ENCODE results near the gene RAB5IF. TPM values are rescaled to one million over a fixed set of nuclear protein-coding genes. Genes with fewer than 3 reads are reported as not detected.

RAB5IF gene
- total RNA-seq, 5 donors from 2014 or later (not counting 1 experiment from before 2014, with no cell fraction given): 53.6 to 72.2 (median 59.9) TPM

DNA sequence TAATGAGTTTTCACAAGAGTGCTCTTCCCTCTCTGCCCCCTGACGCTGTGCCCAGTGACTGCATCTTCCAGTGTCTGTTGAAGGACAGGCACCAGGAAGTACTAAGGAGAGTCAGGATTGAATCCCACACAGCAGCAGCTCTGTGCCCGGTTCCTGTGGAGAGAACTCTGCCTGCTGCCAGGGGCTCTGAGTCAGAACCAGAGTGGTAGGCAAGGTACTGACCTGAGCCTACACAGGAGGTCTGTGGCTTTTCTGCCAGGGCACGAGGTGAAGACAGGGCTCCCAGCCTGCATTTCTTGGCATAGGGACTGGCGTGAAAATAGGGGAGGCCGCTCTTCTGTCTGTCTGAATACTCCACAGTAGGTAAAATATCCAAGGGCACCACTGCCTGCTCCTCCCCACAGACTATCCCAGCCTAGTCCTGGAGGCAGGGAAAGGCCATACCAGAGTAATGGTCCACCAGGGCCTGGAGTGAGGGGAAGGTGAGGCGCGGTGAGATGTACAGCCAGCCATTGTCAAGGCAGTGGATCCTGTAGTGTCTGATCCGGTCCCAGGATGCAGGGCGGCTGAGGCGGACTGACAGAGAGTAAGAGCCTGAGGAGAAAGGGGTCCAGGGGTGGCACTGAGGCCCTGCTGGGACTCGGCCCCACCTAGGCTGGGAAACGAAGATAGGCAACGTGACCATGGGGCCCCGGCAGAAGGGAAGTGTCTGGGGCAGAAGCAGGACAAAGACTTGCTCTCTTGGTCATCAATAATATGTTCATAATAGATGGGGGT is 9.4 kb downstream of the RAB5IF start:
- CTCF ChIA-PET: no interaction called here
- peaks cover 11 to 25% (median 12%) of the 10 kb centered on the region in 3 donors for H3K4me1 Mint-ChIP-seq
- H3K4me1 ChIP-seq (ENCODE audit: control insufficient read depth in 1 of 2, extremely low read depth in 1 of 2, insufficient read depth in 2 of 2, low read length in 2 of 2): peaks cover 0 to 9% of the 10 kb centered on the region in 2 experiments
- ATAC-seq (replicated peaks in 1 of 4): no peak
- no peak for DNase-seq
- H3K27ac ChIP-seq (ENCODE audit: low read length): no peak overlapping the region
- H3K9me3 Mint-ChIP-seq: no peaks in the 10 kb centered on the region
- H3K27me3 ChIP-seq (replicated peaks in 1 of 2; ENCODE audit: control insufficient read depth in 2 of 2, extremely low read depth in 1 of 2, insufficient read depth in 2 of 2, low read length in 1 of 2): no peaks in the 10 kb centered on the region
- peaks cover 25% of the 10 kb centered on the region for H3K36me3 Mint-ChIP-seq
- 86% methylated on average over 9 of the region's 14 CpGs for WGBS (ENCODE audit: insufficient coverage)
- no peaks in the 10 kb centered on the region for H3K27me3 Mint-ChIP-seq
- H3K27ac Mint-ChIP-seq: peak overlapping the region; percentile 21 to 69
- POLR2A ChIA-PET: interaction anchor here (0.5 to 1.0 kb wide), 3 partner anchors 22 to 1222 kb away, joined by 3 to 12 read pairs (median 4); partner anchors contain the start of gene SLA2 (in 1 of the 2)
- no peak overlapping the region for H3K4me3 Mint-ChIP-seq
- H3K9me3 ChIP-seq: no peaks in the 10 kb centered on the region
- H3K36me3 ChIP-seq (ENCODE audit: control insufficient read depth in 2 of 2, extremely low read depth in 1 of 2, insufficient read depth in 1 of 2, low read length in 1 of 2): peaks cover 8 to 58% of the 10 kb centered on the region in 2 donors
- no peak overlapping the region for H3K4me3 ChIP-seq (ENCODE audit: control insufficient read depth in 1 of 2, extremely low read depth in 1 of 2, low read length in 1 of 2)

- no peaks in the 10 kb centered on the region for H3K9me3 Mint-ChIP-seq
- peaks cover 11 to 29% of the 10 kb centered on the region in 2 donors for H3K36me3 ChIP-seq (ENCODE audit: control insufficient read depth in 2 of 2, extremely low read depth in 1 of 2, insufficient read depth in 1 of 2, low read length in 1 of 2)
- WGBS (ENCODE audit: insufficient coverage): 98% methylated on average over 5 of the region's 5 CpGs
- DNase-seq (no peak), ATAC-seq (replicated peaks in 1 of 4) (no peak)
- peaks cover 23% of the 10 kb centered on the region for H3K36me3 Mint-ChIP-seq
- no peaks in the 10 kb centered on the region for H3K27me3 Mint-ChIP-seq
- H3K4me1 ChIP-seq (ENCODE audit: control insufficient read depth in 1 of 2, extremely low read depth in 1 of 2, insufficient read depth in 2 of 2, low read length in 2 of 2): peaks cover 2 to 11% of the 10 kb centered on the region in 2 experiments
- H3K27ac Mint-ChIP-seq: peak overlapping the region; percentile 50 to 72
- no peak overlapping the region for H3K4me3 Mint-ChIP-seq
- ChIA-PET CTCF (no interaction called here), POLR2A (no interaction called here)
- no peaks in the 10 kb centered on the region for H3K9me3 ChIP-seq
- no peak overlapping the region for H3K27ac ChIP-seq (ENCODE audit: low read length)
- H3K4me3 ChIP-seq (ENCODE audit: control insufficient read depth in 1 of 2, extremely low read depth in 1 of 2, low read length in 1 of 2): no peak overlapping the region
- peaks cover 27 to 34% (median 29%) of the 10 kb centered on the region in 3 donors for H3K4me1 Mint-ChIP-seq
- H3K27me3 ChIP-seq (replicated peaks in 1 of 2; ENCODE audit: control insufficient read depth in 2 of 2, extremely low read depth in 1 of 2, insufficient read depth in 2 of 2, low read length in 1 of 2): no peaks in the 10 kb centered on the region
These were observed 15.3 kb downstream of the RAB5IF start for GRCh38 chr20:36620917-36621316.

DNA sequence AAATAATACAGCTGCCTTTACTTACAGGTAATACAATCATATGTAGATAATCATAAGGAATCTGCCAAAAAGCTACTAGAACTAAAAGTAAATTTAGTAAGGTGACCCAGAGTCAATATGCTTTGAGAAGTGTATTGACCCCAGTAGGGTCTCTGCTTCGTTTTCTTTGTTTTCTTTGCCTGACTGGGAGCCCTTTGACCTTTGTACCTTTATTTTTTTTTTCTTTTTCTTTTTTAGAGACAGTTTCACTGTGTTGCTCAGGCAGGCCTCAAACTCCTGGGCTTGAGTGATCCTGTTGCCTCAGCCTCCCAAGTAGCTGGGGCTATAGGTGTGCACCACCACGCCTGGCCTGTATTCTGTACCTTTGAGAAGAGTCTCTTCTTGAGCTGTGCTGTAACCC is 17.9 kb downstream of the RAB5IF start:
- no peak for ATAC-seq (replicated peaks in 1 of 4)
- no peaks in the 10 kb centered on the region for H3K9me3 ChIP-seq

DNA sequence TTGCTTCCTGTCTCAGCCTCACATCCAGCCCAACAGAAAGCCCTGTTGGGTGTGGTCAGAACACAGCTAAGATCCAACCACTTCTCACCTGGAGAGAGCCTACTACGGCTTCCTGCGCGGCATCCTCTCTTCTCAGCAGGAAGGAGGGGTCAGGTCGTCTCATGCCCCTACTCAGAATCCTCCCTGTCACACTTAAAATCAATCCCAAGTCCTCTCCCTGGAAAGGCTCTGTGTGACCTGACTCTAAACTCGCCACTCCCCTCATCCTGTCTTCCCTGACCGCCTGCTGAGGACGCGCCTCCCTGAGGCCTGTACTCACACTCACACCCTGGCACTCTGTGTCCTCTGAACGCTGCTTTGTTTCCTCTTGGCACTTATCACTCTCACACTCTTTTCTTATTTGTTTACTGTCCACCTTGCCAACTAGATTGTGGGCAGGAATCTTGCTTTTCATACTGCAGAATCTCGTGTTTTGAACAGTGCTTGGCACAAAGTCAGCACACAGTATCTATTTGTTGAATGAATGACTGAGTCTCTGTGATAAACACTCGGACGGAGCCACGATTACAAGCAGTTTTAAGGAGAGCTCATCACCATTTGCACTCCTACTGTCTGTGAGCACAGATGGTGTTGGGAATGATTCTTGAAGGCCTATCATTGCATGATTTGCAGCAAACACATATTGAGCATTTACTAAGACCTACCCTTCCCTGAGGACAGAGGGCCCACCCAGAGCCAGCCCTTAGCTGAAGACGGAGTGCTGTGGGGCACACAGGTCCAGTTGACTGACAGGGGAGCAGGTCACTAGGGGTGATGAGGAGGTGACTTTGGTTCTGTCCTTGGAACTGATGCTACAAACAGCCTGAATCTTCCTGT is 18.7 kb downstream of the RAB5IF start:
- Histone ChIP-seq H3K36me3 (ENCODE audit: control insufficient read depth in 2 of 2, extremely low read depth in 1 of 2, insufficient read depth in 1 of 2, low read length in 1 of 2) (peaks cover 13 to 57% of the 10 kb centered on the region in 2 donors), H3K27ac (ENCODE audit: low read length) (peak overlapping the region; percentile 32), H3K27me3 (replicated peaks in 1 of 2; ENCODE audit: control insufficient read depth in 2 of 2, extremely low read depth in 1 of 2, insufficient read depth in 2 of 2, low read length in 1 of 2) (no peaks in the 10 kb centered on the region), H3K4me3 (ENCODE audit: control insufficient read depth in 1 of 2, extremely low read depth in 1 of 2, low read length in 1 of 2) (no peak overlapping the region), H3K9me3 (no peaks in the 10 kb centered on the region), H3K4me1 (ENCODE audit: control insufficient read depth in 1 of 2, extremely low read depth in 1 of 2, insufficient read depth in 2 of 2, low read length in 2 of 2) (peaks cover 2 to 36% of the 10 kb centered on the region in 2 experiments)
- peaks cover 40% of the 10 kb centered on the region for H3K36me3 Mint-ChIP-seq
- CTCF ChIA-PET: interaction anchor here in 1 of 2 donors (0.6 kb wide), 1 partner anchor 34 kb away, joined by 3 read pairs; no protein-coding TSS in a partner anchor
- POLR2A ChIA-PET: no interaction called here
- no peaks in the 10 kb centered on the region for H3K9me3 Mint-ChIP-seq
- ATAC-seq (replicated peaks in 1 of 4): no peak
- no peaks in the 10 kb centered on the region for H3K27me3 Mint-ChIP-seq
- peak overlapping the region; percentile 77 to 84 for H3K27ac Mint-ChIP-seq
- no peak for DNase-seq
- H3K4me3 Mint-ChIP-seq: no peak overlapping the region
- peaks cover 45 to 55% (median 45%) of the 10 kb centered on the region in 3 donors for H3K4me1 Mint-ChIP-seq
- WGBS (ENCODE audit: insufficient coverage): 71% methylated on average over 8 of the region's 14 CpGs

More for the DNA sequence above, 17.9 kb downstream of the RAB5IF start:
- WGBS (ENCODE audit: insufficient coverage): no CpG with 5 or more reads among the region's 2 CpGs
- no peak for DNase-seq
- Histone ChIP-seq H3K4me3 (ENCODE audit: control insufficient read depth in 1 of 2, extremely low read depth in 1 of 2, low read length in 1 of 2) (no peak overlapping the region), H3K36me3 (ENCODE audit: control insufficient read depth in 2 of 2, extremely low read depth in 1 of 2, insufficient read depth in 1 of 2, low read length in 1 of 2) (peaks cover 13 to 52% of the 10 kb centered on the region in 2 donors), H3K4me1 (ENCODE audit: control insufficient read depth in 1 of 2, extremely low read depth in 1 of 2, insufficient read depth in 2 of 2, low read length in 2 of 2) (peaks cover 2 to 27% of the 10 kb centered on the region in 2 experiments), H3K27me3 (replicated peaks in 1 of 2; ENCODE audit: control insufficient read depth in 2 of 2, extremely low read depth in 1 of 2, insufficient read depth in 2 of 2, low read length in 1 of 2) (no peaks in the 10 kb centered on the region), H3K27ac (ENCODE audit: low read length) (peak overlapping the region; percentile 32)
- no peaks in the 10 kb centered on the region for H3K27me3 Mint-ChIP-seq
- no peaks in the 10 kb centered on the region for H3K9me3 Mint-ChIP-seq
- ChIA-PET POLR2A (no interaction called here), CTCF (no interaction called here)
- H3K4me1 Mint-ChIP-seq: peaks cover 40 to 48% (median 41%) of the 10 kb centered on the region in 3 donors
- H3K27ac Mint-ChIP-seq: peak overlapping the region; percentile 77 to 84
- no peak overlapping the region for H3K4me3 Mint-ChIP-seq
- peaks cover 37% of the 10 kb centered on the region for H3K36me3 Mint-ChIP-seq

DNA sequence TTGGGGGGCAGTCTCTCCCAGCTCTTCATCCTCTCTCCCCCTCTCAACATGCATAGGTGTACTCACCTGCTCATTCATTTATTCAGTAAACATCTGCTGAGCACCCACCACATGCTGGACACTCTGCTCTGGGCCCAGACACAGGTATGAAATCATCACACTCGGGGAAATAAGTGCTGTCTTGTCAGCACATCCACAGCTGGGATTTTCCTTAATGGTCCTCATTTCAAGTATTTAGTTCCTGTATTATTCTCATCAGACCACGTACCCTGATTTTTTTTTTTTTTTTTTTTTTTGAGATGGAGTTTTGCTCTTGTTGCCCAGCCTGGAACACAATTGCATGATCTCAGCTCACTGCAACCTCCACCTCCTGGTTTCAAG is 19.4 kb downstream of the RAB5IF start:
- DNase-seq (no peak), ATAC-seq (replicated peaks in 1 of 4) (no peak)
- CTCF ChIA-PET: interaction anchor here in 1 of 2 donors (0.6 kb wide), 1 partner anchor 34 kb away, joined by 3 read pairs; no protein-coding TSS in a partner anchor
- Mint-ChIP-seq H3K4me1 (peaks cover 51 to 62% (median 51%) of the 10 kb centered on the region in 3 donors), H3K9me3 (no peaks in the 10 kb centered on the region), H3K4me3 (no peak overlapping the region), H3K36me3 (peaks cover 44% of the 10 kb centered on the region), H3K27me3 (no peaks in the 10 kb centered on the region), H3K27ac (peak overlapping the region; percentile 77 to 84)
- WGBS (ENCODE audit: insufficient coverage): no CpG with 5 or more reads among the region's 2 CpGs
- Histone ChIP-seq H3K9me3 (no peaks in the 10 kb centered on the region), H3K4me3 (ENCODE audit: control insufficient read depth in 1 of 2, extremely low read depth in 1 of 2, low read length in 1 of 2) (no peak overlapping the region), H3K36me3 (ENCODE audit: control insufficient read depth in 2 of 2, extremely low read depth in 1 of 2, insufficient read depth in 1 of 2, low read length in 1 of 2) (peaks cover 13 to 57% of the 10 kb centered on the region in 2 donors), H3K27ac (ENCODE audit: low read length) (no peak overlapping the region), H3K27me3 (replicated peaks in 1 of 2; ENCODE audit: control insufficient read depth in 2 of 2, extremely low read depth in 1 of 2, insufficient read depth in 2 of 2, low read length in 1 of 2) (no peaks in the 10 kb centered on the region), H3K4me1 (ENCODE audit: control insufficient read depth in 1 of 2, extremely low read depth in 1 of 2, insufficient read depth in 2 of 2, low read length in 2 of 2) (peaks cover 7 to 42% of the 10 kb centered on the region in 2 experiments)
- POLR2A ChIA-PET: interaction anchor here in 1 of 2 donors (0.7 kb wide), 1 partner anchor 254 kb away, joined by 15 read pairs; no protein-coding TSS in a partner anchor

DNA sequence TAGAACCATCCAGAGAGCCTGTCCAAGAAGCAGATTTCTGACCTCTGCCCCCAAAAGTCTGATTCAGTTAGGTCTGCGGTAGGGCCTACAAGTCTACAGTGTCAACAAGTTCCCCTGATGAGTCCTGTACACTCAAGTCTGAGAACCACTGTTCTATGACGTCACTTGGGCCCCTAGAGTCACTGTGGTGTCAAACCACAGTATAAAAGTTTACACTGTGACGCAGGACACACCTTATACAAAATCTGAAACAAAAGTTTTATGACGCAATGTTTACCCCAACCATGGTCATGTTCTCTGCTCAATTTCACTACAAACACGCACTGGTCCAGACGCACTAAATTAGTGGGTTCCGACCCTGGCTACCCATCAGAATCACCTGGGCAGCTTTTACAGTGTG is 22.5 kb downstream of the RAB5IF start:
- CTCF ChIA-PET: no interaction called here
- H3K4me3 ChIP-seq (ENCODE audit: control insufficient read depth in 1 of 2, extremely low read depth in 1 of 2, low read length in 1 of 2): no peak overlapping the region
- no peaks in the 10 kb centered on the region for H3K9me3 ChIP-seq
- H3K9me3 Mint-ChIP-seq: no peaks in the 10 kb centered on the region
- peak overlapping the region in 2 of 3 donors; percentile 6 to 12 for H3K4me3 Mint-ChIP-seq
- peaks cover 5 to 58% of the 10 kb centered on the region in 2 experiments for H3K4me1 ChIP-seq (ENCODE audit: control insufficient read depth in 1 of 2, extremely low read depth in 1 of 2, insufficient read depth in 2 of 2, low read length in 2 of 2)
- DNase-seq (peak in 25 of 35 experiments; percentile 17 to 76 (median 50)), ATAC-seq (replicated peaks in 1 of 4) (peak in 1 of 4 experiments; percentile 49)
- peak overlapping the region; percentile 56 for H3K27ac ChIP-seq (ENCODE audit: low read length)
- H3K4me1 Mint-ChIP-seq: peaks cover 62 to 72% (median 65%) of the 10 kb centered on the region in 3 donors
- no peaks in the 10 kb centered on the region for H3K27me3 ChIP-seq (replicated peaks in 1 of 2; ENCODE audit: control insufficient read depth in 2 of 2, extremely low read depth in 1 of 2, insufficient read depth in 2 of 2, low read length in 1 of 2)
- peak overlapping the region; percentile 60 to 71 for H3K27ac Mint-ChIP-seq
- H3K36me3 ChIP-seq (ENCODE audit: control insufficient read depth in 2 of 2, extremely low read depth in 1 of 2, insufficient read depth in 1 of 2, low read length in 1 of 2): peaks cover 11 to 76% of the 10 kb centered on the region in 2 donors
- no peaks in the 10 kb centered on the region for H3K27me3 Mint-ChIP-seq
- WGBS (ENCODE audit: insufficient coverage): 66% methylated on average over 4 of the region's 7 CpGs
- POLR2A ChIA-PET: no interaction called here
- H3K36me3 Mint-ChIP-seq: peaks cover 57% of the 10 kb centered on the region

Measured in T-cell (primary cell).